ENCODE results near the gene PCSK7. TPM values are rescaled to one million over a fixed set of nuclear protein-coding genes. Genes with fewer than 3 reads are reported as not detected.

Gene PCSK7
- total and polyA plus RNA-seq, 10 of the 15 experiments (the other 5 are each of a cell fraction or from before 2014, with no cell fraction given) = 5.5 to 81.5 (median 51.6) TPM

DNA sequence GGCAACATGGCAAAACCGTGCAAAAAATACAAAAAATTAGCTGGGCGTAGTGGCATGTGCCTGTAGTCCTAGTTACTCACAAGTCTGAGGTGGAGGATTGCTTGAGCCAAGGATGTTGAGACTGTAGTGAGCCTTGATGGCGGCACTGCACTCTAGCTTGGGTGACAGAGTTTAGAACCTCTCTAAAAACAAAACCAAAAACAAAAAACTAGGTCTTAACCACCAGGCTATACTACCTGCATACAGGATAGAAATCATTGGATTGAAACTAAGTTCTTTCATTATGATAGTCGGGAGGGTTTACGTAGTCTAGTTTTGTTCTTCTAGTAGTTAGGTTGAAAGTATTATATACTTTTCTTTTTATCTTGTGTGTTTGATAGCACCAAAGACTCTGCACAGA is 6.3 kb upstream of the PCSK7 start:
- Histone ChIP-seq H3K27me3 (replicated peaks in 1 of 2; ENCODE audit: control insufficient read depth in 2 of 2, insufficient read depth in 2 of 2, low read length in 1 of 2) (no peaks in the 10 kb centered on the region), H3K4me3 (no peak overlapping the region), H3K79me2 (ENCODE audit: control insufficient read depth, insufficient read depth, low read length) (peaks cover 6% of the 10 kb centered on the region), H2AFZ (ENCODE audit: control insufficient read depth, low read depth, low read length) (no peak overlapping the region), H3K9me3 (replicated peaks; ENCODE audit: control insufficient read depth, insufficient read depth, low read length) (no peaks in the 10 kb centered on the region), H4K20me1 (ENCODE audit: control insufficient read depth, insufficient read depth) (no peaks in the 10 kb centered on the region), H3K9ac (ENCODE audit: control insufficient read depth, insufficient read depth, low read length) (no peak overlapping the region), H3K4me1 (ENCODE audit: control insufficient read depth, insufficient read depth, low read length) (peaks cover 3% of the 10 kb centered on the region; the same call in 1 of the 2 replicates), H3K4me2 (ENCODE audit: control insufficient read depth, insufficient read depth) (no peak overlapping the region), H3K36me3 (ENCODE audit: control insufficient read depth in 2 of 2, insufficient read depth in 2 of 2, low read length in 1 of 2) (no peaks in the 10 kb centered on the region; a peak in 2 of 4 replicates), H3K27ac (ENCODE audit: control insufficient read depth, insufficient read depth) (no peak overlapping the region)
- TF ChIP-seq SREBF2 (IDR thresholded peaks at IDR 0.05; ENCODE audit: low read length) = no peak
- no peak for TF ChIP-seq RELA (IDR thresholded peaks at IDR 0.05; ENCODE audit: borderline replicate concordance, partially characterized antibody)
- no peak for TF ChIP-seq IRF4 (IDR thresholded peaks at IDR 0.05; ENCODE audit: low read depth, low read length)
- TF ChIP-seq RFX5 (IDR thresholded peaks at IDR 0.05; ENCODE audit: low read depth, low read length) = no peak
- no peak for TF ChIP-seq YY1 (IDR thresholded peaks at IDR 0.05; ENCODE audit: low read depth, low read length)
- TF ChIP-seq MXI1 (IDR thresholded peaks at IDR 0.05; ENCODE audit: low read depth, low read length) = no peak
- TF ChIP-seq, protein P1, sequence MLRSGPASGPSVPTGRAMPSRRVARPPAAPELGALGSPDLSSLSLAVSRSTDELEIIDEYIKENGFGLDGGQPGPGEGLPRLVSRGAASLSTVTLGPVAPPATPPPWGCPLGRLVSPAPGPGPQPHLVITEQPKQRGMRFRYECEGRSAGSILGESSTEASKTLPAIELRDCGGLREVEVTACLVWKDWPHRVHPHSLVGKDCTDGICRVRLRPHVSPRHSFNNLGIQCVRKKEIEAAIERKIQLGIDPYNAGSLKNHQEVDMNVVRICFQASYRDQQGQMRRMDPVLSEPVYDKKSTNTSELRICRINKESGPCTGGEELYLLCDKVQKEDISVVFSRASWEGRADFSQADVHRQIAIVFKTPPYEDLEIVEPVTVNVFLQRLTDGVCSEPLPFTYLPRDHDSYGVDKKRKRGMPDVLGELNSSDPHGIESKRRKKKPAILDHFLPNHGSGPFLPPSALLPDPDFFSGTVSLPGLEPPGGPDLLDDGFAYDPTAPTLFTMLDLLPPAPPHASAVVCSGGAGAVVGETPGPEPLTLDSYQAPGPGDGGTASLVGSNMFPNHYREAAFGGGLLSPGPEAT (IDR thresholded peaks at IDR 0.05; ENCODE audit: low read depth) = no peak
- TF ChIP-seq CREM (IDR thresholded peaks at IDR 0.05; ENCODE audit: low read depth) = no peak
- no peak for TF ChIP-seq EGR1 (IDR thresholded peaks at IDR 0.05; ENCODE audit: borderline replicate concordance in 1 of 2, low read depth in 2 of 2, low read length in 2 of 2)
- TF ChIP-seq, protein P2, sequence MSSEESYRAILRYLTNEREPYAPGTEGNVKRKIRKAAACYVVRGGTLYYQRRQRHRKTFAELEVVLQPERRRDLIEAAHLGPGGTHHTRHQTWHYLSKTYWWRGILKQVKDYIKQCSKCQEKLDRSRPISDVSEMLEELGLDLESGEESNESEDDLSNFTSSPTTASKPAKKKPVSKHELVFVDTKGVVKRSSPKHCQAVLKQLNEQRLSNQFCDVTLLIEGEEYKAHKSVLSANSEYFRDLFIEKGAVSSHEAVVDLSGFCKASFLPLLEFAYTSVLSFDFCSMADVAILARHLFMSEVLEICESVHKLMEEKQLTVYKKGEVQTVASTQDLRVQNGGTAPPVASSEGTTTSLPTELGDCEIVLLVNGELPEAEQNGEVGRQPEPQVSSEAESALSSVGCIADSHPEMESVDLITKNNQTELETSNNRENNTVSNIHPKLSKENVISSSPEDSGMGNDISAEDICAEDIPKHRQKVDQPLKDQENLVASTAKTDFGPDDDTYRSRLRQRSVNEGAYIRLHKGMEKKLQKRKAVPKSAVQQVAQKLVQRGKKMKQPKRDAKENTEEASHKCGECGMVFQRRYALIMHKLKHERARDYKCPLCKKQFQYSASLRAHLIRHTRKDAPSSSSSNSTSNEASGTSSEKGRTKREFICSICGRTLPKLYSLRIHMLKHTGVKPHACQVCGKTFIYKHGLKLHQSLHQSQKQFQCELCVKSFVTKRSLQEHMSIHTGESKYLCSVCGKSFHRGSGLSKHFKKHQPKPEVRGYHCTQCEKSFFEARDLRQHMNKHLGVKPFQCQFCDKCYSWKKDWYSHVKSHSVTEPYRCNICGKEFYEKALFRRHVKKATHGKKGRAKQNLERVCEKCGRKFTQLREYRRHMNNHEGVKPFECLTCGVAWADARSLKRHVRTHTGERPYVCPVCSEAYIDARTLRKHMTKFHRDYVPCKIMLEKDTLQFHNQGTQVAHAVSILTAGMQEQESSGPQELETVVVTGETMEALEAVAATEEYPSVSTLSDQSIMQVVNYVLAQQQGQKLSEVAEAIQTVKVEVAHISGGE (CRISPR knock-in tag; IDR thresholded peaks at IDR 0.05) = no peak
- TF ChIP-seq PAX5 (IDR thresholded peaks at IDR 0.05; ENCODE audit: borderline replicate concordance, low read depth, low read length) = no peak
- no peak for TF ChIP-seq JUNB (IDR thresholded peaks at IDR 0.05)
- FAIRE-seq (no peak), ATAC-seq (no peak), DNase-seq (ENCODE audit: low read depth, low spot score) (no peak)
- SMC1A ChIA-PET (ENCODE audit: uncharacterized antibody, unreplicated experiment) = interaction anchor here (1.2 kb wide), 1 partner anchor 12 kb away, joined by 3 read pairs; no protein-coding TSS in a partner anchor
- POLR2A ChIA-PET = no interaction called here
- WGBS (ENCODE audit: insufficient coverage, insufficient replicate concordance, low lambda C conversion rate, missing lambda C conversion rate) = 44% methylated on average over 5 of the region's 5 CpGs
- in situ Hi-C loops (cut with MboI) (no loop called here), intact Hi-C loops (cut with micrococcal nuclease; ENCODE audit: unreplicated experiment) (no loop called here)
- no TSS peak for BruUV-seq (replicated peaks)
- CTCF ChIA-PET = interaction anchor here (0.6 kb wide), 1 partner anchor 92 kb away, joined by 3 read pairs; no protein-coding TSS in a partner anchor
- RAD21 ChIA-PET (ENCODE audit: unreplicated experiment) = no interaction called here

All from GM12878 (cell line).